Ovary (tissue), 9 donors: ENCODE data around the gene TOR1A. TPM values are rescaled to one million over a fixed set of nuclear protein-coding genes. Genes with fewer than 3 reads are reported as not detected.

ENCODE experiments used
- DNase-seq, 5 donors: peaks; one replicate each; pipeline ENCODE4 v3.0.0-alpha.2; 2019 to 2020
- H3K27ac ChIP-seq, 2 donors: fragments of 200-600 bp; one replicate each; pipeline versions ENCODE4 v1.5.1 to v1.8.0; 2019 to 2022
- H3K27me3 ChIP-seq: fragments of 200-600 bp; one replicate; pipeline ENCODE4 v1.8.0; 2022
- H3K36me3 ChIP-seq: fragments of 200-600 bp; sonication (generic); one replicate; pipeline ENCODE4 v1.5.1; 2019
- H3K4me1 ChIP-seq: one replicate; pipeline ENCODE4 v1.8.1; 2013; ENCODE audit warnings: mild to moderate bottlenecking, moderate library complexity; ENCODE audit not compliant: insufficient read depth
- H3K4me3 ChIP-seq: fragments of 200-600 bp; sonication (generic); one replicate; pipeline ENCODE4 v1.5.1; 2017
- H3K9me3 ChIP-seq, 2 donors: fragments of 200-600 bp in 1 of 2; sonication (generic) in 1 of 2; one replicate each; pipeline versions ENCODE4 v1.5.1 to v1.8.1; 2013 to 2019; ENCODE audit warnings: mild to moderate bottlenecking in 1 of 2, moderate library complexity in 1 of 2
- CTCF ChIP-seq, 3 donors: fragments of 450-650 bp in 2 of 3; fragments of 200-600 bp in 1 of 3; IDR thresholded peaks; one replicate each; pipeline versions ENCODE4 v1.5.1 to v1.8.0; 2016 to 2022; ENCODE audit warnings: antibody characterized with exemption in 3 of 3, mild to moderate bottlenecking in 1 of 3
- EP300 ChIP-seq: sonication (generic); formaldehyde crosslinking; IDR thresholded peaks from one replicate; pipeline ENCODE4 v1.6.1; 2017; ENCODE audit warnings: antibody characterized with exemption
- POLR2A ChIP-seq: fragments of 450-650 bp; IDR thresholded peaks from one replicate; pipeline ENCODE4 v1.6.1; 2017; ENCODE audit warnings: antibody characterized with exemption, mild to moderate bottlenecking, moderate library complexity
- WGBS, 3 donors: extraction: QIAGEN DNeasy Blood & Tissue Kit in 1 of 3; methylation state at CpG; one replicate each; pipeline versions ENCODE4 v1.1.5 to v1.1.7; 2013 to 2017; 5-methylcytosine and 5-hydroxymethylcytosine counted together
- intact Hi-C, 4 donors: fragments of 100-400 bp; cut with DNase I; formaldehyde crosslinking; loops; one replicate each; pipeline versions ENCODE4 v1.11.0 to v1.15.1; 2022 to 2023
- polyA plus RNA-seq, 2 donors: library from polyadenylated mRNA; stranded (reverse); fragments of 200-250 nt in 1 of 2; fragments of 350-450 nt in 1 of 2; fragmentation: Illumina TruSeq in 1 of 2; extraction: RNeasy Lipid Tissue Mini Kit (QIAGEN cat#74804) in 1 of 2; gene quantifications; one replicate each; pipeline ENCODE4 v1.2.3, GENCODE V29; 2013 to 2014
- total RNA-seq, 7 donors: library from RNA; depleted of rRNA in 2 of 7; stranded (reverse); fragments of >200 nt in 2 of 7; fragmentation: NEBNext Ultra II Directional in 3 of 7; extraction: Animal tissue kit (Norgen Biotek cat#: 25700) in 3 of 7; gene quantifications; one replicate each; pipeline versions ENCODE4 v1.1.0 to v1.2.4, GENCODE V29; 2016 to 2023
- donor health status: DM: no; HTN: no; CAD: no; lungs with moderate emphysema.
- donor health status: DM: no; HTN: no; CAD: no.
- donor health status: Bipolar disorder and iron deficiency.
- donor health status: DM: yes; HTN: yes; CAD: no.
- donor health status: DM: no; HTN: no; CAD: no.
- donor health status: DM: yes; HTN: yes; CAD: no.

TOR1A gene
- total and polyA plus RNA-seq, 9 donors, result 23.5 to 45.6 (median 27.1) TPM

- no peak overlapping the region for H3K4me3 ChIP-seq
- H3K27me3 ChIP-seq, result no peaks in the 10 kb centered on the region
- H3K4me1 ChIP-seq, result no peaks in the 10 kb centered on the region
- H3K36me3 ChIP-seq, result no peaks in the 10 kb centered on the region
- intact Hi-C loops, result no loop called here
- H3K9me3 ChIP-seq, result no peaks in the 10 kb centered on the region
- WGBS, 3 donors, result 71 to 80% (median 73%) methylated on average over 17 of the region's 17 CpGs
- DNase-seq, result no peak
- TF ChIP-seq CTCF (IDR thresholded peaks at IDR 0.05), result no peak
- TF ChIP-seq EP300, result no peak
- TF ChIP-seq POLR2A, result no peak
- H3K27ac ChIP-seq, result no peak overlapping the region
Observed at GRCh38 chr9:129814432-129815223, 9.3 kb downstream of the TOR1A start.

GRCh38 chr9:129813661-129814060 is 10.3 kb downstream of the TOR1A start:
- Histone ChIP-seq H3K36me3 (no peaks in the 10 kb centered on the region), H3K27me3 (no peaks in the 10 kb centered on the region), H3K4me1 (no peaks in the 10 kb centered on the region), H3K27ac (no peak overlapping the region), H3K4me3 (no peak overlapping the region), H3K9me3 (no peaks in the 10 kb centered on the region)
- intact Hi-C loops, result no loop called here
- WGBS, 3 donors, result 75 to 81% (median 80%) methylated on average over 9 of the region's 9 CpGs
- no peak for TF ChIP-seq POLR2A
- no peak for DNase-seq

- Histone ChIP-seq H3K27ac (no peak overlapping the region), H3K4me3 (no peak overlapping the region), H3K27me3 (no peaks in the 10 kb centered on the region), H3K9me3 (no peaks in the 10 kb centered on the region), H3K36me3 (no peaks in the 10 kb centered on the region), H3K4me1 (no peaks in the 10 kb centered on the region)
- intact Hi-C loops, result no loop called here
- no peak for DNase-seq
- 82 to 84% (median 82%) methylated on average over 9 of the region's 9 CpGs for WGBS, 3 donors
- no peak for TF ChIP-seq POLR2A
Observed at GRCh38 chr9:129812385-129812784, 11.6 kb downstream of the TOR1A start.

- Histone ChIP-seq H3K36me3 (no peaks in the 10 kb centered on the region), H3K4me3 (no peak overlapping the region), H3K27ac (no peak overlapping the region), H3K9me3 (no peaks in the 10 kb centered on the region), H3K27me3 (no peaks in the 10 kb centered on the region), H3K4me1 (no peaks in the 10 kb centered on the region)
- WGBS, 3 donors, result 86 to 91% (median 87%) methylated on average over 6 of the region's 6 CpGs
- DNase-seq, result no peak
- TF ChIP-seq EP300 (no peak), POLR2A (no peak), CTCF (IDR thresholded peaks at IDR 0.05) (no peak)
- intact Hi-C loops, result no loop called here
Observed at GRCh38 chr9:129811967-129812363, 12.0 kb downstream of the TOR1A start.

GRCh38 chr9:129810788-129811187 is 13.1 kb downstream of the TOR1A start:
- intact Hi-C loops, result no loop called here
- TF ChIP-seq POLR2A (no peak), CTCF (IDR thresholded peaks at IDR 0.05) (no peak), EP300 (no peak)
- no peaks in the 10 kb centered on the region for H3K4me1 ChIP-seq
- H3K9me3 ChIP-seq, result no peaks in the 10 kb centered on the region
- no peaks in the 10 kb centered on the region for H3K27me3 ChIP-seq
- H3K4me3 ChIP-seq, result no peak overlapping the region
- no peaks in the 10 kb centered on the region for H3K36me3 ChIP-seq
- no peak overlapping the region for H3K27ac ChIP-seq
- no peak for DNase-seq
- 65 to 72% (median 65%) methylated on average over 6 of the region's 6 CpGs for WGBS, 3 donors
